ENCODE measurements around the gene SEMA6D. TPM values are rescaled to one million over a fixed set of nuclear protein-coding genes. Genes with fewer than 3 reads are reported as not detected.

Gene SEMA6D
- total and polyA plus RNA-seq, 10 of the 15 experiments (the other 5 are each of a cell fraction or from before 2014, with no cell fraction given) = 0.01 to 0.52 (median 0.09) TPM; not detected in 6

GRCh38 chr15:47767035-47767434 lies 49.7 kb downstream of the SEMA6D start:
- no peak for FAIRE-seq
- in situ Hi-C loops (cut with MboI) (no loop called here), intact Hi-C loops (cut with micrococcal nuclease; ENCODE audit: unreplicated experiment) (no loop called here)
- no peaks in the 10 kb centered on the region for H4K20me1 ChIP-seq (ENCODE audit: control insufficient read depth, insufficient read depth)
- BruUV-seq (replicated peaks) = no TSS peak
- no peaks in the 10 kb centered on the region for H3K27me3 ChIP-seq (replicated peaks in 1 of 2; ENCODE audit: control insufficient read depth in 2 of 2, insufficient read depth in 2 of 2, low read length in 1 of 2)
- H3K4me2 ChIP-seq (ENCODE audit: control insufficient read depth, insufficient read depth) = no peak overlapping the region
- no peak overlapping the region for H3K4me3 ChIP-seq
- ATAC-seq = no peak
- no peak for TF ChIP-seq ZNF207 (IDR thresholded peaks at IDR 0.05; ENCODE audit: borderline replicate concordance)
- no peak for TF ChIP-seq RFX5 (IDR thresholded peaks at IDR 0.05; ENCODE audit: low read depth, low read length)
- TF ChIP-seq ZBTB33 (IDR thresholded peaks at IDR 0.05) = no peak
- no peak for TF ChIP-seq KLF5 (IDR thresholded peaks at IDR 0.05; ENCODE audit: partially characterized antibody)
- TF ChIP-seq NFYB (IDR thresholded peaks at IDR 0.05; ENCODE audit: insufficient read depth, low read depth, low read length) = no peak
- TF ChIP-seq MEF2B (IDR thresholded peaks at IDR 0.05; ENCODE audit: partially characterized antibody, poor library complexity, severe bottlenecking) = no peak
- no peak for TF ChIP-seq ZNF24 (IDR thresholded peaks at IDR 0.05)
- TF ChIP-seq EZH2 (IDR thresholded peaks at IDR 0.05; ENCODE audit: borderline replicate concordance, control insufficient read depth, low read depth, low read length) = no peak
- TF ChIP-seq PKNOX1 (IDR thresholded peaks at IDR 0.05) = no peak
- TF ChIP-seq PAX5 (IDR thresholded peaks at IDR 0.05; ENCODE audit: borderline replicate concordance, low read depth, low read length) = no peak
- TF ChIP-seq SUZ12 (IDR thresholded peaks at IDR 0.05; ENCODE audit: unreplicated experiment) = no peak
- no peak for TF ChIP-seq CBFB (IDR thresholded peaks at IDR 0.05; ENCODE audit: low read depth)
- TF ChIP-seq ZNF687 (IDR thresholded peaks at IDR 0.05) = no peak
- H3K79me2 ChIP-seq (ENCODE audit: control insufficient read depth, insufficient read depth, low read length) = no peaks in the 10 kb centered on the region
- RAD21 ChIA-PET (ENCODE audit: unreplicated experiment) = no interaction called here
- no peaks in the 10 kb centered on the region for H3K9me3 ChIP-seq (replicated peaks; ENCODE audit: control insufficient read depth, insufficient read depth, low read length)
- SMC1A ChIA-PET (ENCODE audit: uncharacterized antibody, unreplicated experiment) = no interaction called here
- no peak overlapping the region for H3K9ac ChIP-seq (ENCODE audit: control insufficient read depth, insufficient read depth, low read length)
- H3K36me3 ChIP-seq (ENCODE audit: control insufficient read depth in 2 of 2, insufficient read depth in 2 of 2, low read length in 1 of 2) = no peaks in the 10 kb centered on the region
- no peak overlapping the region for H3K27ac ChIP-seq (ENCODE audit: control insufficient read depth, insufficient read depth)
- H3K4me1 ChIP-seq (ENCODE audit: control insufficient read depth, insufficient read depth, low read length) = no peaks in the 10 kb centered on the region
- H2AFZ ChIP-seq (ENCODE audit: control insufficient read depth, low read depth, low read length) = no peak overlapping the region
- CTCF ChIA-PET = no interaction called here
- no peak for DNase-seq (ENCODE audit: low read depth, low spot score)
- POLR2A ChIA-PET = no interaction called here
- 62% methylated on average over 5 of the region's 5 CpGs for WGBS (ENCODE audit: insufficient coverage, insufficient replicate concordance, low lambda C conversion rate, missing lambda C conversion rate)
